CD4-positive, alpha-beta T cell treated with Interleukin-4 for 4 hours (primary cell): Measurements from ENCODE around the gene CPN1.

Source experiments
- DNase-seq: peaks from one replicate; pipeline ENCODE4 v3.0.0-alpha.2; 2020

CPN1 gene

DNA sequence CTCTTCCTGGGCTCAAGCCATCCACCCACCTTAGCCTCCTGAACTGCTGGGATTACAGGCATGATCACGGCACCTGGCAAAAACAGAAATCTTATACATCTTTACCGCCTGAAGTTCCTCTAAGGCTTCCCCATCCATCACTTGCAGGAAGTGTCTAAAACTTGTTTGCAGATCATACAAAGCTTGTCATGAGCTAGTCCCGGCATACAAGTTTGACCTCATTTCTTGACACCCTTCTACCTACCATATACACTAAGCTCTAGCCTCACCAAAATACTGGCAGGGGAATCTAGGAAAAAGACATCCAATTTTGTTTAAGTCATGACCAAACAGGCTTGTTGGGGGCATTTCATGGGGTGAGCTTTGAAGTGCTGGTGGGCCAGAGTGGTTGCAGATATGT is 86.4 kb downstream of the CPN1 start:
- no peak for DNase-seq

DNA sequence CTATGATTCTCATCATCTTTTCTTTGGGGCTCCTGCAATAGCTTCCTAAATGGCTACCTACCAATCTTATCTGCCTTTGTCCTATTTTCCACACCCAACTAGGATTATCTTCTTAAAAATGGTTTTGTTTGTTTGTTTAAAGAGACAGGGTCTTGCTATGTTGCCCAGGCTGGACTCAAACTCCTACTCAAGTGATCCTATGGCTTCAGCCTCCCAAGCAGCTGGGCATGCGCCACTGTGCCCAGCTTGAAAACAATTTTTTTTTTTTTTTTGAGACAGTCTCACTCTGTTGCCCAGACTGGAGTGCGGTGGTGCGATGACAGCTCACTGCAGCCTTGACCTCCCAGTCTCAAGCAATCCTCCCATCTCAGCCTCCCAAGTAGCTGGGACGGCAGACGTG is 86.9 kb downstream of the CPN1 start:
- no peak for DNase-seq

DNA sequence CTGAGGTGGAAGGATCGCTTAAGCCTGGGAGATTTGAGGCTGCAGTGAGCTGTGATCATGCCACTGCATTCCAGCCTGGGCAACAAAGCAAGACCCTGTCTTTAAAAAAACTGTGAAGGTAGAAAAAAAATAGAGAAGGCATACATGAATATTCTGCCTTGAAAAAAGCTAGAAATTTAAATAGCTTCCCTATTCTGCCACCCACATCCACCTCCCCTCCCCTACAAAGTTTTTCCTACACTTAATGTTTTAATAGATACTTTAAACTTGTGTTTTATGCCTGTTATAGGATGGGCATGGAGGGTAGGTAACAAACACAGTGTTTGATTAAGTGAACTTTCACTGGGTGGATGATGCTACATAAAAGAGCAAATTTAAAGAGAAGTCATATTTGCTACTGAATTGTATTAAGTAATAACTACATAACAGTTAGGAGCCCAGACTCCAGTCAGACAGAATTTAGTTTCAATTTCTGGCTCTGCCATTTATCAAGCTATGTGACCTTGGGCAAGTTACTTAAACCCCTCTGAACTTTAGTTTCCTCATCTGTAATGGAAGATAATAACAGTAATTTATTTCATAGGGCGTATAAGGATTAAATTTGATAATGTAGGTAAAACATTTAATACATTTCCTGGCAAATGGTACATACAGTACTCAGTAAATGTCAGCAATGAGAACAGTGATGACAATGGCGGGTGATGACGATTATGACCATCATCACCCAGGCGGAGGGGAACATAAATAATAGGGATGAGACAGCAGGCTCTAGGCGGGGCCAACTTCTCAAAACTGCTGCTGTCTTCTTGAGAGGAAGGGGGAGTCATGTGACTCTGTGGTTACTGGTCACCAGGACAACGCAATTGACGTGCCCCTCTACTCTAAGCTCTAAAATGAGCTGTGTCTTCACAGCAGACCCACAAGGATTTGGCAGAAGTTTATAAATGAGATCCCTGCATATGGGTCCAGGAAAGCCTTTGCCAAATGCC is 87.7 kb downstream of the CPN1 start:
- DNase-seq: peak; percentile 46
